Ovary (tissue), 1 donor: ENCODE results near the gene CTIF.

ENCODE experiments used
- EP300 ChIP-seq: sonication (generic); formaldehyde crosslinking; IDR thresholded peaks from one replicate; pipeline ENCODE4 v1.6.1; 2017; ENCODE audit warnings: antibody characterized with exemption
- POLR2A ChIP-seq: fragments of 450-650 bp; IDR thresholded peaks from one replicate; pipeline ENCODE4 v1.6.1; 2017; ENCODE audit warnings: antibody characterized with exemption, mild to moderate bottlenecking, moderate library complexity

- TF ChIP-seq EP300: no peak
- no peak for TF ChIP-seq POLR2A
Measured at GRCh38 chr18:48705531-48705930, 166.7 kb downstream of the CTIF start.
